GM12891 (cell line): ENCODE data around the gene SPRED1.
"Not testable (repeated sequence)": the region's sequence is repeated elsewhere in the genome, so short reads cannot be mapped to it uniquely, and the experiment has no call there.

Experiments
- POLR2A ChIP-seq: IDR thresholded peaks from 2 replicates; pipeline ENCODE4 v1.6.1; 2011; ENCODE audit warnings: low read depth, low read length, control low read depth
- POLR2AphosphoS5 ChIP-seq: IDR thresholded peaks from 2 replicates; pipeline ENCODE4 v1.6.1; 2011; ENCODE audit warnings: low read depth, low read length, control low read depth
- SPI1 ChIP-seq: IDR thresholded peaks from 2 replicates; pipeline ENCODE4 v1.6.1; 2011; ENCODE audit warnings: low read depth, low read length, control low read depth
- TAF1 ChIP-seq: IDR thresholded peaks from 2 replicates; pipeline ENCODE4 v1.6.1; 2011; ENCODE audit warnings: low read depth, low read length, control low read depth

GRCh38 chr15:38272431-38272830 lies 19.8 kb downstream of the SPRED1 start:
- not testable (repeated sequence) for TF ChIP-seq POLR2A, POLR2AphosphoS5, SPI1, TAF1
